GM19324 (cell line): ENCODE data around the gene SCUBE1.

Experiments used
- ATAC-seq: cut with Tn5 transposase; IDR thresholded peaks from one replicate; pipeline ENCODE4 v1.9.1; 2021; ENCODE audit warnings: mild to moderate bottlenecking, moderate library complexity; ENCODE audit not compliant: unreplicated experiment, low FRiP score

The SCUBE1 gene

GRCh38 chr22:43152003-43152356 is 191.2 kb downstream of the SCUBE1 start:
- ATAC-seq = no peak

- ATAC-seq = no peak
These were observed 191.7 kb downstream of the SCUBE1 start, which contains the start of gene TSPO for GRCh38 chr22:43151251-43152002. Gene TSPO, plus strand, starts transcription at chr22:43151559. Its CDS starts 7,680 bp downstream, at chr22:43159239.

GRCh38 chr22:43150731-43151206 is 192.4 kb downstream of the SCUBE1 start:
- no peak for ATAC-seq

GRCh38 chr22:43148581-43148980 is 194.6 kb downstream of the SCUBE1 start:
- ATAC-seq = no peak

- ATAC-seq = no peak
These were observed 195.4 kb downstream of the SCUBE1 start for GRCh38 chr22:43147821-43148220.
